ENCODE results near the gene POLR1D.
"Not testable (repeated sequence)": the region's sequence is repeated elsewhere in the genome, so short reads cannot be mapped to it uniquely, and the experiment has no call there.

The POLR1D gene

DNA sequence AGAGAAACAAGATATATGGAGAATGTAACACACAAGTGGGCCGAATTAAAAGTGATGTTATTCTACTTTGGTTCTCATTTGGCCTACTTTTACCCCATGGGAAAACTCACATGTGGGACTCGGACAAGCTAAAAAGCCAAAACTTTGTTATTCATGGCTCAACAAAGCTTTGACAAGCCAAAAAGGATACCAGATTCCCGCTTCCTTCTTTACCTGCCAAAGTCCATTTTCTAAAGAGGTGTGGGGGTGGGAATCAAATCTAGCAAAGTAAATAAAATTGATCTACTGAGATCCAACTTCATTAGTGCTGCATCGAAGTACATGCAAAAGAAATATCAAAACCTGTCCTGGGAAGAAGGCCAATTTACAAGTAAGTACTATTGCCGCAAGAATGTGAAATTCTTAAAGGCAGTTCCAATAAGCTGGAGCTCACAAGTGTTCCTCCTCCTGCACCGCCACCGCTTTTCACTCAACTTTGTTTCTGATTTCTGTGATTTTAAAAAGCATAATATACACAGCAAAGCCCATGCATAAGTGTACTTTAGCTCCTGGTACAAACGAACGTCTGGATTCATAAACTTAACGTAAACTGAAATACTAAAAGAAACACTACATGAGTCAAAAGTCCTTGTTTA lies 2.5 kb upstream of the POLR1D start:
- DNase-seq = no peak

DNA sequence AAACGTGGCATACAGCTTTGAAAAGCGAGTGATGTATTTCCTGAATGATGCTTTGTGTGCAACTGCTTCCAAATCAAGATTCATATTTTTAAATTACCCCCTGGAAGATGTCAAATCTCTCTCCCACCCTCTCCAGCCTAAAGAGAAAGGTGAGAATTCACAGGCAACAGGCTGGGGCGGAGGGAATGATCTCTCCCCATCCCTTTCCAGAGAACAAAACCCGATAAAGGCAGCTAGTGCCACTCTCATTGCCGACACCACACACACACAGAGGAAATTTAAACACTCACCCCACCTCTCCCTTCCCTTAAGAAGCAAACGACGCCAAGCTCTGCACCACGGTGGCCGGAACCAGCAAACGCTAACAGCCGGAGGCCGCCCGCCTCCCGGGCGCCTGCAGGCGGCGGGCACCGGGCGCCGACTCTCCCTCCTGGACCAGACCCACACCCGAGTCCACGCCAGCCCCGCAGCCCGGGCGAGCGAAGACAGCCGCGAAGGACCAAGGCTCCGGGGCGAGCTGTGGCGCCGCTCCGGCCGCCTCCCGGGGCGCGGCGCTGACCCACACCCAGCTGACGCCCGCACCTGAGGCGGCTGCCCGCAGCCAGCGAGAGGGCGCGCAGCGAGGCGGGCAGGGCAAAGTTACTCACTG lies 1.8 kb upstream of the POLR1D start:
- no peak for DNase-seq

DNA sequence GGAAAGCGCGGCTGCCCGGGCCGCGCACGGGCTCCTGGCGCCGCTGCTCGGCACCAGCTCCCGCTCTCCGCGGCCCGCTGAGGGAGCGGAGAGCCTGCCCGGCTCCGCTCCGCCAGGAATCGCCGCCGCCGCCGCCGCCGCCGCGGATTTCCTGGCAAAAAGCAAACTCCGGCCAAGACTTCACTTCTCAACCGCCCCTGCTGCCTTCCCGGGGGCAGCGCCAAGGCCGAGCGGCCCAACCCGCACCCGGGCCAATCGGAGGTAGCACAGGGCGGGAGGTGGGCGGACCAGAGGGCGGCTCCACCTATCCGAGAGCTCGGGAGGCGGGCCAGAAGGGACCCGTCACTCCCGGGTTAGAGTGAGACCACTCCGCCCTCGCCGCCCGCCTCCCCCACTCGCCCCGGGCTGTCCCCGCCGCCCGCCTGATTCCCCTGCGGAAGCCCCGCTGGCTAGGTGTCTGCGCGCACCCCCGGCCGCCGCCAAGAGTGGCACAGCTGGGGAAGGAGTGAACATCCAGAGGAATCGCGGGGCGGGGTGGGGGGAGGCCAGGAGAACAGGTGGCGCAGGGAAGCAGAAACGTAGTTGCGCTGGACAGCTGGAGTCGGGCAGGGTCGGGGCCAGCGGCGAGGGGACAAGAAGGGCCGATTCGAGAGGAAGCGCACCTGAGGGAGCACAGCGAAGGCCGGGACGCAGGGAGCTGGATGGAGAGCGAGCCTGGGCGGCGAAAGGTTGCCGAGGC lies 1.1 kb upstream of the POLR1D start, which contains the start of gene LNX2:
Gene LNX2 (minus strand): TSS at position 153 of the 739 bp plus-strand sequence. CDS start 38,826 bp downstream, outside the sequence.
- peak; percentile 86 for DNase-seq

DNA sequence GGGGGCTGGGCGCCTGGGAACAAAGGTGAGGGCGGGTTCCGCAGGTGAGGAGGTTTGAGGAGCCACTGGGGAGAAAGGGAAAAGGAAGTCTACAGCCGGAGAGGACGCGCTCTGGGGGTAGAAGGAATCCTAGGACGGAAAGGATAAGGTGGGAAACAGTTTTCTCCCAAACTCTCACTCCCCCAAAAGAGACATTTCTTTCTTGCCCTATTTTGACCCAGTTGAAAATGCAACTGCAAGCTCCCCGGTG lies 651 bp upstream of the POLR1D start:
- DNase-seq = no peak

DNA sequence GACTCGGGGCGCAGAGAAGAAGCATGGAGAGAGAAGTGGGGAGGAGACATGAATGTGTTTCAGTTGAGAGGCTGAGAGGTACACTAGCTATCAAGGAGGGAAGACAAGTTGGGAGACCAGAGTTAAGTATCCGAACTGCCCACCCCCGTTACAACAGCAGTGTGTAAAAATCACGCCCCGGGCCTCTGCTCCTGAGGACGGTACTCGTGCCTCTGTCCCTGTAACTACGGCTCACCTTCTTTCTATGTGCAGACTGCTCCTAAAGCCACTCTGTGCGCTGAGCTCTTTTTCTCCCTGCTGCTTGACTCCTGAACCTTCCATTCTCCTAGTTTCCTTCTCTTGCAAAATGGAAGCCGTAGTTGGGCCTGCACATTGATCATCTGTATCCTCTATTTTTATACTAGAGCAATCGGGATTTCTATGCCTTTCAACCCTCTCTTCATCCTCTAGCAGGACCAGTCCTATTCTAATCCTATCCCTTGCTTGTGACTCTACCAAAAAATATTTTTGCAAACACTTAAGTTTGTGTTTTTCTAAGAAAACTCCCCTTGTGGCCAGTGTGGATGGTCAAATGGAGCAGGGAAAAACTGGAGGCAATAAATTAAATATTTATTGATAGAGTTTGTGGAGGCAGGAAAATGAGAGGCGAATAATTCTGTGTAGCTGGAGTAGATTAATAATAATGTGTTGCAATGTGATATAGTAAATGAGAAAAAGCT lies 569 bp downstream of the POLR1D start:
- DNase-seq = no peak

DNA sequence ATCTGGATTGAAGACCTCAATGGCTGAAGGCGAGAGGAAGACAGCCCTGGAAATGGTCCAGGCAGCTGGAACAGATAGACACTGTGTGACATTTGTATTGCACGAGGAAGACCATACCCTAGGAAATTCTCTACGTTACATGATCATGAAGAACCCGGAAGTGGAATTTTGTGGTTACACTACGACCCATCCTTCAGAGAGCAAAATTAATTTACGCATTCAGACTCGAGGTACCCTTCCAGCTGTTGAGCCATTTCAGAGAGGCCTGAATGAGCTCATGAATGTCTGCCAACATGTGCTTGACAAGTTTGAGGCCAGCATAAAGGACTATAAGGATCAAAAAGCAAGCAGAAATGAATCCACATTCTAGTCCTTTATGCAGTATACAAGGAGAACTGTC lies 1.2 kb downstream of the POLR1D start:
- DNase-seq = no peak

DNA sequence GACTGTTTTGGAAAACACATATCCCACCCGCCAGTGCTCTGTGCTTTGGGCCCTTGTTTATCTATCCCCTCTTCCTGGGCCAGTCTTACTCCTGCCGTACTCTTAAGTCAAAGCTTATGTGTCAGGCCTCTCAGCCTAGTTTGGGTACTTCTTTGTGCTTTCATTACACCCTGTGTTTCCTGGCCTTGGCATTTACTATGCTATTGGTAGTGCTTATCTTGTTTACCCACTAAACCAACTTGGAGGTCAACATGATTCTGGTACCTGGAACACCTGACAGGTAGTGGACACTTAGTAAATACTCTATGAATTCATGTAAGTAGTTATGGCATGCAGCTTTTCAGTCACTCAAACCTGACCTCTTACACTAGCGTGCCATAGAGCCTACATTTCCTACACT lies 2.4 kb downstream of the POLR1D start:
- DNase-seq = no peak

DNA sequence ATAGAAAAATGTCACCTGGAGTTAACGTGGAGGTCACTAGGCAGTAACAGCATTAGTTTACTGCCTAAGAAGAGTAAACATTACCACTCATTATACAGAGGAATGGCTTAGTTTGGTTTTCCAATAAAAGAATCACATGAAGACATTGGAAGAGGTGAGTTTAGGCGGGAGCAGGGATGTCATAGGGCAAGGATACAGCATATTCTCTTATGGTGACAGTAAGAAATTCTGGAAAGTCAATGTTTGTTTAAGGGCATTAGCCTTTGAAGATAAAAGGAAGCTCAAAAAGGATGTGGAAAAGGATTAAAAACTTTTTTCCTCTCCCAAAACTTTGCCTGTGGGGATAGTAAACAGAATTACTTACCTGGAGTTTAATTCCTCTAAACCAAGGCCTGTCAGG lies 4.1 kb downstream of the POLR1D start:
- no peak for DNase-seq

DNA sequence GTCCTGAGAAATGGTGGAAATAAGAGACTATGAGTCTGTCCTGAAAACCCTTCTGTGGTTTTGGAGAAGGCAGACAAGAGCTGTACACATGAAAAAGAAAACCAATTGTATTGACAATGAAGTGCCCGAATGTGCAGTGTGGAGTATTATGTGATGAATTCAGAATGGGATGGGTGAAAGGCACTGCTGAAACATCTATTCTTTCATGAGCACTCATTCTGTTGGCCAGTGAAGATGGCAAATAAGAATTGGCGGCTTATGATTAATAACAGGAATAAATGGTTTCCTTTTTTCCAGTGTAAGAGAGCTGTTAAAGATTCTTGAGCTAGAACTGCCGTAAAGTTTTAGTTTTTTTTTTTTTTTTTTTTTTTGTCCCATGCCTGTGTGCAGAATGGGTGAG lies 5.7 kb downstream of the POLR1D start:
- no peak for DNase-seq

DNA sequence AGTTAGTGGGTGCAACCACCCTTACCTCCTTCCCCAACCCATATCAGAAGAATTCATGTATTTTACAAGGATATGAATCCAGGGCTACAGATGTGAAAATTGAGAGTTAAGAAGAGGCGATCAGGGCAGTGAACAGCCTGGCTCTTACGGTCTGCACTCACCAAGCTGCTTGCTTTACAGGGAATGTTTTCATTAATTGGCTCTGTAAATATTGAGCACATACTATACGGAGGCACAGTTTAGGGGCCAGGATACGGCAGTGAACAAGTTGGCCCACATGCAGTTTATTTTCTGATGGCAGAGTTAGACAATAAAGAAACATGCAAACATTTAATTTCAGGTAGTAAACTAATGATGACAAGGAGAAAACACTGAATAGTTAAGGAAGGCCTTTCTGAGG lies 6.4 kb downstream of the POLR1D start:
- DNase-seq = no peak

DNA sequence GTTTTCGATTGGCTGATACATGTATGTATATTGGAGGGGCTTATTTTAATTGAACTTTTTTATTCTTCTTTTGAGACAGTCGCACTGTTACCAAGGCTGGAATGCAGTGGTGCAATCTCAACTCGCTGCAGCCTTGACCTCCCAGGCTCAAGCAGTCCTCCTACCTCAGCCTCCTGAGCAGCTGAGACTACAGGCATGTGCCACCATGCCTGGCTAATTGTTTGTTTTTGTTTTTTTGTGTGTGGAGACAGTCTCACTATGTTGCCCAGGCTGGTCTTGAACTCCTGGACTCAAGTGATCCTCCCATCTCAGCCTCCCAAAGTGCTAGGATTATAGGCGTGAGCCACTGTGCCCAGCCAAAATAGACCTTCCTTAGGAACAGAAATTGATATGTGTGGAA lies 7.1 kb downstream of the POLR1D start:
- not testable (repeated sequence) for DNase-seq

DNA sequence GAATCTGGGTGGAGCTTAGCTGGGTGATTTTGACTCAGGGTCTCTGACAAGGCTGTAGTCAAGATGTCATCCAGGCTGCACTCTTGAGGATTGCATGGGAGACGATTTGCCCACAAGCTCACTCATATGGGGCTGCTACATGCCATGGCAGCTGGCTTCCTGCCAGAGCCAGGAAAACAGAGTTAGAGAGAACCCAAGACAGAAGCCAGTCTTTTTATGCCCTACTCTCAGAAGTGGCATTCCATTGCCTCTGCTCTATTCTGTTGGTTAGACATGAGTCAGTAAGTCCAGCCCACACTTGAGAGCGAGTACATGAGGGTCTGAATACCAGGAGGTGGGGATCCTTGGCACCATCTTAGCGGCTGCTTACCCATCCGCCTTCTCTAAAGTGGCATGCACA lies 9.5 kb downstream of the POLR1D start:
- no peak for DNase-seq

DNA sequence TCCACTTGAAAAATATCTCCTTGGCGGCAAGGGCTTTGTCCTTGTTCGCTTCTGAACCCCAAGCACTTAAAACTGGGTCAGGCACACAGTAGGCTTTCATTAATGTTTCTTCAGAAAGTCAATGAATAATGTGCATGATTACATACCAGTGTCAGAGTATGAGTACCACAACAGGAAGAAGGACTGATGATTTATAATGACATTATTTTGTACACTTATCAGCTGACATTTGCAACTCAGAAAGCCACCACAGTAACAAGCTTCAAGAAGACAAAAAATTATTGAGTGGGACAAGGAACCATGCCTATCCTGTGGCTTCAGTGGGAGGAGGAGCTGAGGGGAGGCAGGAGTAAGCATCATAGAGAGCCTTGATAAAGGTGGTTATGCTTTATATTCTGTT lies 10.0 kb downstream of the POLR1D start:
- no peak for DNase-seq

DNA sequence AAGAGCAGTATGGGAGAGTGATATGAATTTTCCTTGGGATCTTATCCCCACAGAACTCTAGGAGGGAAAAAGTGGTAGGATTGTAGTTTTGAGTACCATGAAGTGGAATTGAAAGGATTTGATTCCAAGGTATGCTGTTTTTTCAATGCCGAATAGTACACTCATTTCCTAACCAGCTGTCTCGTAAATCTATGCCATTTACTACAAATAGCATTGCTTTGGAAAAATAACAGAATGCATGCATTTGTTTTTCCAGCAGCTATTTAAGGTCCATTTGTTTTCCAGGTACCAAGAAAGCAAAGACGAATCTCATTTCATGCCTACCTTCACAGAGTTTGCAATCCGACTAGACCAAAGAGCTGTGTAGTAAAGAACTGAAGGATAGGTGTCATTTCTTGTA lies 10.5 kb downstream of the POLR1D start:
- no peak for DNase-seq

DNA sequence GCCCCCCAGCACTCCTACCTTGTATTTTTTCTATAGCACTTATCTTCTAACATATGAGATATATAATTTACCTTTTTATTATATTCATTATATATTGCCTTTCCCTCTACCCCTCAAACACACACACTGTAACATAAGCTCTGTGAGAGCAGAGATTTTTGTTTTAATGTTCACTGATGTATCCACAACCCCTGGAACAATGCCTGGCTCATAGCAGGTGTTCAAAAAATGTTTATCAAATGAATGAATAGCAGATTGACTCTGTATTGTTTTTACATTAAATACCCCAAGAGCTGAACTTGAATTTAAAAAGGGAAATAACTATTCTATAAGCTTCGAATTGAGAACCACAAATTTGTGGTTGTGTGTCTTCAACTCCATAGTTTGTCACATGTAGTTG lies 11.0 kb downstream of the POLR1D start:
- no peak for DNase-seq

DNA sequence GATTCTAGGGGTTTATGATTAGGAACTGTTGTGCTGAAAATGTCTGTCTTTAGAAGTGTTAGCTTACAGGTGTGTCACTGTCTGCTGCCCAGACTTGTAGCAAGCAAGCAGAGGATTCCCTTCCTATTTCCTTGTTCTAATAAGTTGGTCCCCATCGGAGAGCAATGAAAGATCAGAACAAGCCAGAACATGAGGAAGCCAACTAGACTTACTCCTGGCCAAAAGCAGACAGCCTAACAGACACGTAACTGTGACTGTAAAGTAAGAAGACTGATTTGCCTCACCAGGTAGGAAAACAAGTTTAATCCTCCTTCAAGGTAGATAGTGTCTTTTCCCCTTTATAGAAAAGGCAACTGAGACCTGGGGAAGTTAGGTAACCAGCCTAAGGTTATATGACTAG lies 12.5 kb downstream of the POLR1D start:
- DNase-seq = no peak

DNA sequence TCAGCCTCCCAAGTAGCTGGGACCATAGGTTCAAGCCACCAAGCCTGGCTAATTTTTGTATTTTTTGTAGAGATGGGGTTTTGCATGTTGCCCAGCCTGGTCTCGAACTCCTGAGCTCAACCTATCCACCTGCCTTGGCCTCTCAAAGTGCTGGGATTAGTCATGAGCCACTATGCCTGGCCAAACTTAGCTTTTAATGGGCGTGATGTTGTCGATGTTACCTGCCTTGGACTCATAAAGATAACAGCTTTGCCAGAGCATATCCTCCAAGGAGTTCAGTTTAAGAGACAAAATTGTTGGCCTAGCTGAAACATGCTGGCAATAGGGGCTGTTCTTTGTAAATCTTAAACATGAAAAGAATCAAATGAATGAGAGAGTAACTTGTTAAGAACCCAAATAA lies 13.1 kb downstream of the POLR1D start:
- DNase-seq = no peak

DNA sequence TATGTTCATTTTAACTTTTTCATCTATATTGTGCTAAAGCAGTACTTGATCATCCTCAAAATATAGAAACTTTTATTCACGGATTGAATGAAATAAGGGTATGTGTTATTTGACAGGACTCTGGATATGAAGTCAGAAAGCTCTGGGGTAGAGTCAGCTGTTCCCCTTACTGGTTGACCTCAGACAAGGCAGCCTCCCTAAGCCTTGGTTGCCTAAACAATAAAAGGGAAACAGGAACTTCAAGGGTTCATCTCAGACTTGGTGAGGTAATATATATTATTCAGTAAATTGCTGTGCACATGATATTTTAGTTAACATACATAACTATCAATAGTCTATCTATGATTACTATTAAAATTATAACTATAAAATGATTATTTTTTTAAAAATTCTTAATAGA lies 13.6 kb downstream of the POLR1D start:
- no peak for DNase-seq

DNA sequence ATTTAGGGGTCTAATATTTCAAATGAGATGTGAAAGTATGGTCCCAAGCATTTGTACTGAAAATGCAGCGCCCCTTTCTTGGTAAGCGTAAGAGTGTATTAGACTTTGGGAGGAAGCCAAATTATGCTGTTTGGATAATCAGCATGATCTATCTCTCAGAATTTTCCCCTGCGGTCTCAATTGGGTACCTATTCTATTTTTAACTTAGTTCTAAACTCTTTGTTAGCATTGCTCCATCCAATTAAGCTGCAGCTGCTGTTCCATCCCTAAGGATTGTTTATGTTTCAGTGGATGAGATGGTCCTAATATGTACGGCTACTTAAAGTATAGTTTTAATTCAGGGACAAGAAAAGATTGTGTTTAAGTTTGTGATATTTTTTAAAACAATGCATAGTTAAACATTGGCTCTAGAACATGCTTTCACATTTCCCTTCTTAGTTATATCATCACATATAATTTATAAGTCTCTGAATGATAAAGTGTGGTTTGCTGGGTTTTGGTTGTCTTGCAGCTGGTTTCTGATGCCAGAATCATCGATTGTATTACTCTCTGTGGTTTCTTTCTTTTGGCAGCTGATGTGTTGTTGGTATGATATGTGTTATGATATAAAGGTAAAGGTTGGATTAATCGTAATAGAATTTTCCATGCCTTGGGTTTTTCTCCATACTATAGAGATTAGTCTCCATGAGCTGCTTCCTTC lies 15.0 kb downstream of the POLR1D start:
- DNase-seq = no peak

DNA sequence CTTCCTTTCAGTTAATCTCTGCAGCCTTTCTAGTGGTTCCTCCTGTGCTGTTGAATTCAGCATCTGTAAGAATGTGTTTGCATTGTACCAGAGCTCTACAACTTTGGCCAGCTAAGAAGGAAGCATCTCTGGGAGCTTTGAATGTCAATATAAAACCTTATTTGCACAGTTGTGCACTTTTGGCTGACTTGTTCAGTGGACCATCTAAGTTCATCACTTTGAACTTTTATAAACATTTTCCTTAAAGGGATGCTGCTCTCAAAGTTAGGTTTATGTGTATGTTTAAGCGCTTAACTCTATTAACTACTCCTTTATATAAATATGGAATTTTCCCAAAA lies 15.6 kb downstream of the POLR1D start:
- DNase-seq = no peak

DNA sequence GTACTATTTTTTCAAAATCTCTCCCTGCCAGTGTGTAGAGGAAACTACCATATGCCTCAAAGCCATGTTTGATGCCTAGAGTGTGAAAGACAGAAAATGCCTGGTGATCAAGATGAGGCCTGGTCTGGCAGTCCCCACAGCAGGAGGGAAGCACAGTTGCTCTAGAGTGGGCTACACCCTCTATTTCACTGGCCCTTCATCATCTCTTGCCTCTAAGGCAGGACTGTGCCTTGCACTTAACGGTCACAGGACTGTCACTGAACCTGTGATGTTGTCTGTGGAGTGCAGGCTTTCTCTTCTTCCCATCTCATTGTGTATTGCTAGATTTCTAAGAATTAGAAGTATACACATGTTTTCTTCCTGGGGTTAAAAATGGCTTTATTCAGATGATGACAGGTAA lies 16.3 kb downstream of the POLR1D start:
- DNase-seq = no peak

DNA sequence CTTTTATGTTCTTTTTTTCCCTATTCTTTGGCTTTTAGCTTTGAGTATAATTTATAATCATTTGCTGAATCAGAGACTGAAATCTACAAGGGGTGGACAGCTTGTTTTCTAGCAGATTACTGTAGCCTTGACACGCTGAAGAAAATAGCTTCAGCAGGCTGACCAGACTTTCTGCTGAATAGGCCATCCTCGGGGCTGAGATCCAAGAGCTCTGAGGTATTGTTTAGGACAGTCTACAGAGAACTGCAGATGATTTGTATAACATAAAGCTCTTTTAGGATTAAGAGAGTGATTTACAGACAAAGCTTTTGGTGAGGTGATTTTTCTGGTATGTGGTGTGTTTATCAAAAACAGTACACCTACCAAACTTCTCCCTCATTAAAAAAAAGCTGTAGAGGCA lies 16.8 kb downstream of the POLR1D start:
- no peak for DNase-seq

DNA sequence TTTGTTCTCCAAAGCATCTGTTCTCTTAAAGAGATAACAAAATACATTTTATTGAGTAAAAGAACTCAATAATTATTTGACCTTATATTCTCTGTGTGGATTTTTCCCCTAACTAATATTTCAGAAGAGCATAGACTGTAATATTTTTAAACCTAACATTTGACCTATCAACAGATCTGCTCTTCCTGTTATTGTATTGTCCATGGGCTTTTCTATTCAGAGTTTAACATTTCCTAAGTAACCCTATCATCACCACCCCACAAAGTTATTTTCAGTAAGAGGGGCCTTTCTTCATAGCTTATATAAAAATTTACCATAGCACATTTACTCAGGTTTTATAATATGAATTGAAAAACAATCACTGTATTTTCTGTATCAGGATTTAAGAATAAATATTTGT lies 17.5 kb downstream of the POLR1D start:
- DNase-seq = no peak
